OCI-LY3 (cell line): ENCODE results near the gene SH2B2.

ENCODE experiments used
- EZH2phosphoT487 ChIP-seq: fragments of 200-600 bp; shearing (Covaris generic); IDR thresholded peaks from 2 replicates; pipeline ENCODE4 v1.6.1; 2018; ENCODE audit warnings: antibody characterized with exemption, mixed run types, low read depth
- TF ChIP-seq, protein P1 (sequence below): fragments of 200-600, 300-600 bp; sonication (generic); IDR thresholded peaks from 2 replicates; pipeline ENCODE4 v1.5.1; 2014; ENCODE audit warnings: antibody characterized with exemption, low read length, low read depth

DNA sequence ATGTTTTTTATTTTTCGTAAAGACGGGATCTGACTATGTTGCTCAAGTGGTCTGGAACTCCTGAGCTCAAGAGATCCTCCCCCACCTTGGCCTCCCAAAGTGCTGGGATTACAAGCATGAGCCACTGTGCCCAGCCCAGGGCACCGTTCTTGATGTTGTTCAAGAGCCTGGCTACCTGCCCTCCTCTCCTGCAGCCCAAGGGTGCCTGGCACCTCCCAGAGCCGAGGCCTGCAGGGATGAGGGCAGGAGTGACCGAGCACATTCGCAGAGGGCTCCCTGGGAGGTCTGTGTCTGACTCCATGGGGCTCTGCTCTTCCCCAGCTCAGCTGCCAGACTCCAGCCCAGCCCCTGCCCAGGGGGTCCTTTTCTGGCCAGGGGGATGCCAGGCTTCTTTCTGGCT is 15.4 kb downstream of the SH2B2 start:
- TF ChIP-seq, protein P1, sequence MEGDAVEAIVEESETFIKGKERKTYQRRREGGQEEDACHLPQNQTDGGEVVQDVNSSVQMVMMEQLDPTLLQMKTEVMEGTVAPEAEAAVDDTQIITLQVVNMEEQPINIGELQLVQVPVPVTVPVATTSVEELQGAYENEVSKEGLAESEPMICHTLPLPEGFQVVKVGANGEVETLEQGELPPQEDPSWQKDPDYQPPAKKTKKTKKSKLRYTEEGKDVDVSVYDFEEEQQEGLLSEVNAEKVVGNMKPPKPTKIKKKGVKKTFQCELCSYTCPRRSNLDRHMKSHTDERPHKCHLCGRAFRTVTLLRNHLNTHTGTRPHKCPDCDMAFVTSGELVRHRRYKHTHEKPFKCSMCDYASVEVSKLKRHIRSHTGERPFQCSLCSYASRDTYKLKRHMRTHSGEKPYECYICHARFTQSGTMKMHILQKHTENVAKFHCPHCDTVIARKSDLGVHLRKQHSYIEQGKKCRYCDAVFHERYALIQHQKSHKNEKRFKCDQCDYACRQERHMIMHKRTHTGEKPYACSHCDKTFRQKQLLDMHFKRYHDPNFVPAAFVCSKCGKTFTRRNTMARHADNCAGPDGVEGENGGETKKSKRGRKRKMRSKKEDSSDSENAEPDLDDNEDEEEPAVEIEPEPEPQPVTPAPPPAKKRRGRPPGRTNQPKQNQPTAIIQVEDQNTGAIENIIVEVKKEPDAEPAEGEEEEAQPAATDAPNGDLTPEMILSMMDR = no peak
- no peak for TF ChIP-seq EZH2phosphoT487
